ENCODE measurements around the gene RASGRP4.

The RASGRP4 gene

GRCh38 chr19:38389101-38389925 lies 36.7 kb downstream of the RASGRP4 start:
- no peak for DNase-seq (ENCODE audit: low read depth in 2 of 2)

- DNase-seq (ENCODE audit: low read depth in 2 of 2), result no peak
Observed at GRCh38 chr19:38388349-38389100, 37.5 kb downstream of the RASGRP4 start, which contains the start of gene SPRED3. Gene SPRED3 (plus strand): TSS chr19:38388697. CDS start chr19:38390303, 1,606 bp downstream.

- DNase-seq (ENCODE audit: low read depth in 2 of 2), result peak; percentile 59 to 76
Observed at GRCh38 chr19:38387550-38388348, 38.3 kb downstream of the RASGRP4 start, which contains the start of gene GGN. Gene GGN (minus strand): TSS chr19:38388034. CDS start chr19:38387261, 773 bp downstream.

GRCh38 chr19:38386971-38387549 lies 39.0 kb downstream of the RASGRP4 start:
- DNase-seq (ENCODE audit: low read depth in 2 of 2), result no peak

GRCh38 chr19:38386300-38386970 lies 39.6 kb downstream of the RASGRP4 start:
- no peak for DNase-seq (ENCODE audit: low read depth in 2 of 2)

GRCh38 chr19:38385804-38386257 lies 40.2 kb downstream of the RASGRP4 start:
- no peak for DNase-seq (ENCODE audit: low read depth in 2 of 2)

- no peak for DNase-seq (ENCODE audit: low read depth in 2 of 2)
Observed at GRCh38 chr19:38385057-38385803, 40.8 kb downstream of the RASGRP4 start.

GRCh38 chr19:38384209-38385027 lies 41.6 kb downstream of the RASGRP4 start:
- no peak for DNase-seq (ENCODE audit: low read depth in 2 of 2)

- no peak for DNase-seq (ENCODE audit: low read depth in 2 of 2)
Observed at GRCh38 chr19:38383743-38384142, 42.3 kb downstream of the RASGRP4 start.

- DNase-seq (ENCODE audit: low read depth in 2 of 2), result no peak
Observed at GRCh38 chr19:38383184-38383583, 42.8 kb downstream of the RASGRP4 start.

GRCh38 chr19:38381138-38381537 lies 44.9 kb downstream of the RASGRP4 start:
- no peak for DNase-seq (ENCODE audit: low read depth in 2 of 2)

- no peak for DNase-seq (ENCODE audit: low read depth in 2 of 2)
Observed at GRCh38 chr19:38378866-38379265, 47.2 kb downstream of the RASGRP4 start.

- DNase-seq (ENCODE audit: low read depth in 2 of 2), result no peak
Observed at GRCh38 chr19:38377052-38377451, 49.0 kb downstream of the RASGRP4 start.

- no peak for DNase-seq (ENCODE audit: low read depth in 2 of 2)
Observed at GRCh38 chr19:38376576-38376975, 49.4 kb downstream of the RASGRP4 start.

GRCh38 chr19:38375748-38376147 lies 50.3 kb downstream of the RASGRP4 start:
- DNase-seq (ENCODE audit: low read depth in 2 of 2), result no peak

- DNase-seq (ENCODE audit: low read depth in 2 of 2), result no peak
Observed at GRCh38 chr19:38375098-38375493, 50.9 kb downstream of the RASGRP4 start.

- DNase-seq (ENCODE audit: low read depth in 2 of 2), result peak; percentile 98
Observed at GRCh38 chr19:38374332-38375097, 51.5 kb downstream of the RASGRP4 start, which contains the start of gene PSMD8. Gene PSMD8 (plus strand): TSS chr19:38374571. CDS start chr19:38374602, 31 bp downstream.

GRCh38 chr19:38373907-38374331 lies 52.1 kb downstream of the RASGRP4 start:
- DNase-seq (ENCODE audit: low read depth in 2 of 2), result no peak

Measured in stimulated activated CD8-positive, alpha-beta memory T cell treated with anti-CD3 and anti-CD28 coated beads, Interleukin-15, amount 100 ng/mL, for 48 hours (primary cell).